Loucy (cell line): Measurements from ENCODE around the gene CLCA1.

Experiments
- H2AFZ ChIP-seq: fragments of 200-600 bp; sonication (generic); 2 replicates; pipeline ENCODE4 v1.6.0; 2016; ENCODE audit warnings: antibody characterized with exemption, mild to moderate bottlenecking, low read length, moderate library complexity
- H3F3A ChIP-seq: fragments of 200-600 bp; 2 replicates; pipeline ENCODE4 v1.6.0; 2016; ENCODE audit warnings: antibody characterized with exemption, low read depth, mild to moderate bottlenecking
- H3K27me3 ChIP-seq: fragments of 200-600 bp; sonication (generic); 2 replicates; pipeline ENCODE4 v1.6.1; 2014; ENCODE audit warnings: low read length, mild to moderate bottlenecking; ENCODE audit not compliant: insufficient read depth, poor library complexity, severe bottlenecking
- H3K36me3 ChIP-seq: fragments of 200-600 bp; sonication (generic); 2 replicates; pipeline ENCODE4 v1.6.1; 2016; ENCODE audit warnings: low read length; ENCODE audit not compliant: insufficient read depth
- H3K4me1 ChIP-seq: fragments of 200-600 bp; sonication (generic); 2 replicates; pipeline ENCODE4 v1.5.1; 2014; ENCODE audit warnings: low read length, mild to moderate bottlenecking; ENCODE audit not compliant: insufficient read depth, poor library complexity, severe bottlenecking
- H3K4me2 ChIP-seq: fragments of 200-600 bp; sonication (generic); 2 replicates; pipeline ENCODE4 v1.6.0; 2014; ENCODE audit warnings: antibody characterized with exemption, low read length, low read depth, mild to moderate bottlenecking; ENCODE audit not compliant: poor library complexity, severe bottlenecking
- H3K4me3 ChIP-seq: fragments of 200-600 bp; sonication (generic); 2 replicates; pipeline ENCODE4 v1.5.1; 2014; ENCODE audit warnings: low read length, mild to moderate bottlenecking, mixed read lengths; ENCODE audit not compliant: poor library complexity, severe bottlenecking
- H3K79me2 ChIP-seq: fragments of 200-600 bp; sonication (generic); 2 replicates; pipeline ENCODE4 v1.6.1; 2014; ENCODE audit warnings: low read length; ENCODE audit not compliant: insufficient read depth
- H3K9ac ChIP-seq: fragments of 200-600 bp; sonication (generic); 2 replicates; pipeline ENCODE4 v1.6.0; 2014; ENCODE audit warnings: mild to moderate bottlenecking, low read depth, low read length, moderate library complexity; ENCODE audit not compliant: poor library complexity, severe bottlenecking
- H3K9me2 ChIP-seq: fragments of 200-600 bp; sonication (generic); replicated peaks from 2 replicates; pipeline ENCODE4 v1.6.1; 2016; ENCODE audit warnings: low read depth, low read length, mixed read lengths
- H3K9me3 ChIP-seq: fragments of 200-600 bp; sonication (generic); 2 replicates; pipeline ENCODE4 v1.6.1; 2014; ENCODE audit warnings: mild to moderate bottlenecking, antibody characterized with exemption, low read length, low read depth; ENCODE audit not compliant: insufficient read depth
- H4K20me1 ChIP-seq: fragments of 200-600 bp; sonication (generic); 2 replicates; pipeline ENCODE4 v1.6.0; 2014; ENCODE audit warnings: antibody characterized with exemption, low read length, mild to moderate bottlenecking; ENCODE audit not compliant: insufficient read depth, poor library complexity, severe bottlenecking
- CTCF ChIP-seq: fragments of 200-600 bp; sonication (generic); conservative IDR thresholded peaks from 2 replicates; pipeline ENCODE4 v1.5.1; 2014; ENCODE audit warnings: mild to moderate bottlenecking, antibody characterized with exemption, low read length
- EZH2phosphoT487 ChIP-seq: fragments of 200-600 bp; IDR thresholded peaks from 2 replicates; pipeline ENCODE4 v1.6.1; 2018; ENCODE audit warnings: antibody characterized with exemption, mild to moderate bottlenecking, moderate library complexity, borderline replicate concordance

CLCA1 gene

DNA sequence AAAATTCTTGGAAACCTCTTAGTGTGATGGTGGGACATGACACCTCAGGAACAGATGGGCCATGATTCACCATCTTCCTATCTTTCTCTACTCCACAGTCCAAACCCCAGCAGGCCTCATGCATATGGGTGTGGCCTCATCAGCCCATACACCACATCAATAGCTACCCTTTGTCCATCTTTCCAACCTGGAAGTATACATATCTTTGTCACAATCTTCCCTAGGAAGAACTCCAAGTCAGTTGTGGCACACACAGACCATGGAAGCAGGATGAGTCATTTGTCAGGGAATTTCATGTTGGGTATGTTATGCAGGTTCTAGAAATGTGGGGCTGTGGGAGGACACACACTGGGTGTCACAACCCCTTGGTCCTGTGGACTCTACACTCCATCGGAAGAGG, 47.6 kb downstream of the CLCA1 start:
- no peak overlapping the region for H3K9ac ChIP-seq
- H3K27me3 ChIP-seq = no peaks in the 10 kb centered on the region
- no peak overlapping the region for H3K4me3 ChIP-seq
- no peaks in the 10 kb centered on the region for H4K20me1 ChIP-seq
- no peaks in the 10 kb centered on the region for H3K36me3 ChIP-seq
- H3K9me2 ChIP-seq = no peaks in the 10 kb centered on the region
- no peaks in the 10 kb centered on the region for H3K4me1 ChIP-seq
- H3K79me2 ChIP-seq = no peaks in the 10 kb centered on the region
- H3F3A ChIP-seq = no peaks in the 10 kb centered on the region
- no peak for TF ChIP-seq CTCF
- no peak for TF ChIP-seq EZH2phosphoT487
- H3K4me2 ChIP-seq = no peak overlapping the region
- no peak overlapping the region for H2AFZ ChIP-seq
- H3K9me3 ChIP-seq = no peaks in the 10 kb centered on the region

- H3K4me3 ChIP-seq = no peak overlapping the region
- H3K9me3 ChIP-seq = no peaks in the 10 kb centered on the region
- no peaks in the 10 kb centered on the region for H3K79me2 ChIP-seq
- no peaks in the 10 kb centered on the region for H3K27me3 ChIP-seq
- TF ChIP-seq EZH2phosphoT487 = no peak
- TF ChIP-seq CTCF = no peak
- no peaks in the 10 kb centered on the region for H3K9me2 ChIP-seq
- no peaks in the 10 kb centered on the region for H4K20me1 ChIP-seq
- no peaks in the 10 kb centered on the region for H3K4me1 ChIP-seq
- H2AFZ ChIP-seq = no peak overlapping the region
- no peak overlapping the region for H3K9ac ChIP-seq
- H3K36me3 ChIP-seq = no peaks in the 10 kb centered on the region
- no peaks in the 10 kb centered on the region for H3F3A ChIP-seq
- H3K4me2 ChIP-seq = no peak overlapping the region
These were observed 48.6 kb downstream of the CLCA1 start for GRCh38 chr1:86517336-86517735.

DNA sequence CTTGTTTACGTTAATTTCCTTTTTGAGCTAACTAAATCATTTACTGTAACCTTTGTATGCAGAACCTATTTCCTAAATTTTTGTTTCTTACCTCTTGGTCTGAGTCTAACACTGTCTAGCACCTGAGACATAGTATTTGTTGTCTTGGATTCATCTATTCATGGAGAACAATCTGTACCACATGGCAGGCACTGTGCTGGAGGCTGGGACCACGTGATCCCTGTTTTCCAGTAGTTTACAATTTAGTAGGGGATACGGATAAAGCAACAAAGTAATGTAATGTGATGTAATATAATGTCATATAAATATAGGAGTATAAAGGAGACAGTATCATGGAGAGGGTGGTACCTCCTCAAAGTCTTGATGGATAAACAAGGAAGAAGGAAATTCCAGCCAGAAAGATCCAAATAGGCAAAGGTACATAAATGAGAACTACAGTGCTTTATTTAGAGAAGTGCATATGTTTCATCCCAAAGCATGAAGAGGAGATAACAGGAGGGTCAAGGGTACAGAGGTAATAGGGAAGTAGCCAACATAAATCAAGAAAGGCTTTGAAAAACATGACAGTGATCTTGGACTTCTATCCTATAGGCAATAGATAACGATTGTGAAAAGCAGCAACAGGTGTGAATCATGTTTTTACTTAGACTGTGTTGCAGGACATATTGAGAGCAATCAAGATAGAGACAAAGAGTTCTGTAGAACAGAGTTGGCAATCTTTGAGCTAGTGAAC, 52.2 kb downstream of the CLCA1 start:
- H3F3A ChIP-seq = no peaks in the 10 kb centered on the region
- no peaks in the 10 kb centered on the region for H3K4me1 ChIP-seq
- H3K79me2 ChIP-seq = no peaks in the 10 kb centered on the region
- no peaks in the 10 kb centered on the region for H3K9me2 ChIP-seq
- no peak overlapping the region for H2AFZ ChIP-seq
- H3K36me3 ChIP-seq = no peaks in the 10 kb centered on the region
- no peaks in the 10 kb centered on the region for H3K27me3 ChIP-seq
- TF ChIP-seq CTCF = no peak
- TF ChIP-seq EZH2phosphoT487 = no peak
- H3K9me3 ChIP-seq = no peaks in the 10 kb centered on the region
- H3K4me2 ChIP-seq = no peak overlapping the region
- no peaks in the 10 kb centered on the region for H4K20me1 ChIP-seq
- no peak overlapping the region for H3K9ac ChIP-seq
- H3K4me3 ChIP-seq = no peak overlapping the region
